Measurements from ENCODE around the gene MARCHF5. TPM values are rescaled to one million over a fixed set of nuclear protein-coding genes. Genes with fewer than 3 reads are reported as not detected.
A peak's percentile ranks its signal among the peaks of the same experiment; 100 is the strongest.

MARCHF5 gene
- total RNA-seq, 4 donors from 2014 or later, result 10.2 to 19.2 (median 14.1) TPM

GRCh38 chr10:92291616-92291865, 574 bp downstream of the MARCHF5 start:
- intact Hi-C loops (cut with DNase I; ENCODE audit: low total_unique reads), result no loop called here
- no peak for TF ChIP-seq POLR2A (IDR thresholded peaks at IDR 0.05)
- TF ChIP-seq, protein P1, sequence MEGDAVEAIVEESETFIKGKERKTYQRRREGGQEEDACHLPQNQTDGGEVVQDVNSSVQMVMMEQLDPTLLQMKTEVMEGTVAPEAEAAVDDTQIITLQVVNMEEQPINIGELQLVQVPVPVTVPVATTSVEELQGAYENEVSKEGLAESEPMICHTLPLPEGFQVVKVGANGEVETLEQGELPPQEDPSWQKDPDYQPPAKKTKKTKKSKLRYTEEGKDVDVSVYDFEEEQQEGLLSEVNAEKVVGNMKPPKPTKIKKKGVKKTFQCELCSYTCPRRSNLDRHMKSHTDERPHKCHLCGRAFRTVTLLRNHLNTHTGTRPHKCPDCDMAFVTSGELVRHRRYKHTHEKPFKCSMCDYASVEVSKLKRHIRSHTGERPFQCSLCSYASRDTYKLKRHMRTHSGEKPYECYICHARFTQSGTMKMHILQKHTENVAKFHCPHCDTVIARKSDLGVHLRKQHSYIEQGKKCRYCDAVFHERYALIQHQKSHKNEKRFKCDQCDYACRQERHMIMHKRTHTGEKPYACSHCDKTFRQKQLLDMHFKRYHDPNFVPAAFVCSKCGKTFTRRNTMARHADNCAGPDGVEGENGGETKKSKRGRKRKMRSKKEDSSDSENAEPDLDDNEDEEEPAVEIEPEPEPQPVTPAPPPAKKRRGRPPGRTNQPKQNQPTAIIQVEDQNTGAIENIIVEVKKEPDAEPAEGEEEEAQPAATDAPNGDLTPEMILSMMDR (IDR thresholded peaks at IDR 0.05), result no peak
- WGBS, 2 donors, result 1 to 2% methylated on average over 10 of the region's 10 CpGs
- H3K4me3 ChIP-seq (ENCODE audit: low read depth, poor library complexity, severe bottlenecking), result peak overlapping the region; percentile 94
- no peak for DNase-seq (ENCODE audit: low spot score in 2 of 2)

- TF ChIP-seq, protein P1 (IDR thresholded peaks at IDR 0.05), result no peak
- no peak for TF ChIP-seq POLR2A (IDR thresholded peaks at IDR 0.05)
- peak overlapping the region; percentile 94 for H3K4me3 ChIP-seq (ENCODE audit: low read depth, poor library complexity, severe bottlenecking)
- intact Hi-C loops (cut with DNase I; ENCODE audit: low total_unique reads), result no loop called here
- DNase-seq (ENCODE audit: low spot score in 2 of 2), result peak in 1 of 2 donors; percentile 50
- WGBS, 2 donors, result 0 to 1% methylated on average over 17 of the region's 17 CpGs
Observed at GRCh38 chr10:92291921-92292845, 1.2 kb downstream of the MARCHF5 start.

- WGBS, 2 donors, result 94 to 95% methylated on average over 6 of the region's 6 CpGs
- intact Hi-C loops (cut with DNase I; ENCODE audit: low total_unique reads), result no loop called here
- H3K4me3 ChIP-seq (ENCODE audit: low read depth, poor library complexity, severe bottlenecking), result no peak overlapping the region
- DNase-seq (ENCODE audit: low spot score in 2 of 2), result no peak
- no peak for TF ChIP-seq POLR2A (IDR thresholded peaks at IDR 0.05)
- TF ChIP-seq, protein P1 (IDR thresholded peaks at IDR 0.05), result no peak
Observed at GRCh38 chr10:92298487-92298886, 7.5 kb downstream of the MARCHF5 start.

DNA sequence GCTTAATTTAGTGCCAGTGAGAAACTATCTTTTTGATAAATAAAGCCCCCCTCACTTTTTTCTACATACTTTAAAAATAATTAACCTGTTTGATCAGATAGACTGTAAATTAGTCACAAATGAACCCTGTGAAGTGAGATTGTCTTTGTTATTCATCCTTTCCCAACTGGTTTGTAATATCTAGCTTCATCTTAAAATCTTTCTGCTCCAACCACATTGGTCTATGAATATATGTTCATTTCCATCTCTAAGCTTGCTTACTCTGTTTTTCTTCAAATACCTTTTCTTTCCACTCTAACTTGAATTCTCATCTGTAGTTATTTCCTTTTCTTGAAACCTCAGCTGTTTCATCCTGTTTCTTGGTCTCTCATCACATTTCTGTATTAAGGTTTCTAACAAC, 12.1 kb downstream of the MARCHF5 start:
- no peak overlapping the region for H3K4me3 ChIP-seq (ENCODE audit: low read depth, poor library complexity, severe bottlenecking)
- DNase-seq (ENCODE audit: low spot score in 2 of 2), result no peak
- TF ChIP-seq, protein P1 (IDR thresholded peaks at IDR 0.05), result no peak
- no peak for TF ChIP-seq POLR2A (IDR thresholded peaks at IDR 0.05)
- intact Hi-C loops (cut with DNase I; ENCODE audit: low total_unique reads), result no loop called here

- no peak overlapping the region for H3K4me3 ChIP-seq (ENCODE audit: low read depth, poor library complexity, severe bottlenecking)
- no peak for TF ChIP-seq POLR2A (IDR thresholded peaks at IDR 0.05)
- TF ChIP-seq, protein P1 (IDR thresholded peaks at IDR 0.05), result no peak
- intact Hi-C loops (cut with DNase I; ENCODE audit: low total_unique reads), result no loop called here
- 96 to 97% methylated on average over 1 of the region's 1 CpG for WGBS, 2 donors
- no peak for DNase-seq (ENCODE audit: low spot score in 2 of 2)
Observed at GRCh38 chr10:92304061-92304460, 13.1 kb downstream of the MARCHF5 start.

Measured in lower leg skin (tissue), 4 donors.